Adrenal gland (tissue), 12 donors: ENCODE measurements around the gene CDADC1. TPM values are rescaled to one million over a fixed set of nuclear protein-coding genes. Genes with fewer than 3 reads are reported as not detected.

Experiments used
- DNase-seq, 7 donors: peaks; one replicate each; pipeline ENCODE4 v3.0.0-alpha.2; 2019 to 2020
- H3K27ac ChIP-seq, 5 donors: fragments of 200-600 bp; sonication (generic) in 4 of 5; 1 replicate in 3 of 5; 2 replicates in 2 of 5; pipeline versions ENCODE4 v1.5.1 to v1.8.0; 2016 to 2020; ENCODE audit warnings: mild to moderate bottlenecking in 1 of 5
- H3K27me3 ChIP-seq: fragments of 200-600 bp; 2 replicates; pipeline ENCODE4 v1.8.0; 2021
- H3K36me3 ChIP-seq, 2 donors: fragments of 200-600 bp; replicated peaks in 1 of 2; 1 replicate in 1 of 2; 2 replicates in 1 of 2; pipeline versions ENCODE4 v1.5.1 to v1.8.0; 2018 to 2022
- H3K4me1 ChIP-seq, 2 donors: fragments of 200-600 bp; replicated peaks in 1 of 2; 1 replicate in 1 of 2; 2 replicates in 1 of 2; pipeline versions ENCODE4 v1.5.1 to v1.8.0; 2018 to 2021
- H3K4me3 ChIP-seq, 4 donors: fragments of 200-600 bp; sonication (generic) in 3 of 4; one replicate each; pipeline ENCODE4 v1.5.1; 2016 to 2018
- H3K9me3 ChIP-seq, 3 donors: fragments of 200-600 bp; sonication (generic) in 1 of 3; replicated peaks in 1 of 3; 1 replicate in 2 of 3; 2 replicates in 1 of 3; pipeline versions ENCODE4 v1.5.1 to v1.8.0; 2016 to 2021
- POLR2A ChIP-seq, 2 donors: fragments of 450-650 bp; IDR thresholded peaks; one replicate each; pipeline ENCODE4 v1.6.1; 2017; ENCODE audit warnings: antibody characterized with exemption in 2 of 2, mild to moderate bottlenecking in 2 of 2, moderate library complexity in 1 of 2
- WGBS, 4 donors: extraction: QIAGEN DNeasy Blood & Tissue Kit in 2 of 4; methylation state at CpG; one replicate each; pipeline versions ENCODE4 v1.1.5 to v1.1.7; 2013 to 2017; 5-methylcytosine and 5-hydroxymethylcytosine counted together
- intact Hi-C, 2 donors: fragments of 100-400 bp; cut with DNase I; formaldehyde crosslinking; loops; one replicate each; pipeline versions ENCODE4 v1.14.1 to v1.15.0; 2022 to 2023
- polyA plus RNA-seq, 3 donors: library from polyadenylated mRNA; stranded (reverse); fragments of 200-250 nt in 2 of 3; fragments of 350-450 nt in 1 of 3; fragmentation: Illumina TruSeq in 1 of 3; extraction: RNeasy Lipid Tissue Mini Kit (QIAGEN cat#74804) in 1 of 3; gene quantifications; one replicate each; pipeline ENCODE4 v1.2.3, GENCODE V29; 2013 to 2014
- total RNA-seq, 9 donors: library from RNA; depleted of rRNA in 4 of 9; stranded (reverse); fragments of >200 nt in 4 of 9; fragments of 120-200 nt in 1 of 9; fragmentation: NEBNext Ultra II Directional in 1 of 9; extraction: Animal tissue kit (Norgen Biotek cat#: 25700) in 1 of 9; gene quantifications; one replicate each; pipeline versions ENCODE4 v1.1.0 to v1.2.4, GENCODE V29; 2013 to 2023
- TF ChIP-seq, protein P1 (sequence below), 6 experiments: fragments of 450-650 bp in 4 of 6; fragments of 200-600 bp in 2 of 6; sonication (generic) in 1 of 6; IDR thresholded peaks; 1 replicate in 5 of 6; 2 replicates in 1 of 6; pipeline versions ENCODE4 v1.5.1 to v1.8.0; 2016 to 2021; ENCODE audit warnings: antibody characterized with exemption in 6 of 6, mild to moderate bottlenecking in 2 of 6, moderate library complexity in 1 of 6
- donor health status: healthy with polysubstance abuse.
- donor health status: Bipolar disorder and iron deficiency.
- donor health status: DM: yes; HTN: yes; CAD: no.
- donor health status: DM: no; HTN: no; CAD: no.
- donor health status: DM: no; HTN: no; CAD: no.
- donor health status: DM: yes; HTN: yes; CAD: no.

The CDADC1 gene
- total and polyA plus RNA-seq, 12 donors = 4.4 to 25.4 (median 15.1) TPM

DNA sequence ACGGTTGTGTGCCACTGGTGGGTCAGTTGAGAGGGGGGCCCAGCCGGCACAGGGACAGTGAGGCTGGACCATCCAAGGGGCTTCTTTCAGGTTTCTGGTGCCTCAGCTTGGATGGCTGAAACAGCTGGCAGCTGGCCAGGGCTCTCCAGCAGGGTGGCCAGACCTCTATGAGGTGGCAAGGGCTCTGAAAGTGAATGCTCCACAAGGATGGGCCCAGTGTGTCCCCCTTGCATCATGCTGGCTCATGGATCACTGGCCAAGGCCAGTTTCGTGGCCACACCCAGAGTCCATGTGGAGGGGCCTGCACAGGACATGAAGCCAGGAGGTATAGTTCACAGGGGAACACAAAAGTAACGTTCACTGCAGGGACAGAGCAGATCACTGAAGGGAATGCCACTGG, 49.6 kb downstream of the CDADC1 start:
- Histone ChIP-seq H3K4me1 (peaks cover 0 to 5% of the 10 kb centered on the region in 2 donors), H3K27me3 (no peaks in the 10 kb centered on the region), H3K9me3 (no peaks in the 10 kb centered on the region), H3K4me3 (no peak overlapping the region), H3K36me3 (no peaks in the 10 kb centered on the region), H3K27ac (no peak overlapping the region)
- WGBS, 4 donors = 74 to 100% (median 91%) methylated on average over 1 to 4 of the region's 4 CpGs
- no peak for DNase-seq
- TF ChIP-seq, protein P1, sequence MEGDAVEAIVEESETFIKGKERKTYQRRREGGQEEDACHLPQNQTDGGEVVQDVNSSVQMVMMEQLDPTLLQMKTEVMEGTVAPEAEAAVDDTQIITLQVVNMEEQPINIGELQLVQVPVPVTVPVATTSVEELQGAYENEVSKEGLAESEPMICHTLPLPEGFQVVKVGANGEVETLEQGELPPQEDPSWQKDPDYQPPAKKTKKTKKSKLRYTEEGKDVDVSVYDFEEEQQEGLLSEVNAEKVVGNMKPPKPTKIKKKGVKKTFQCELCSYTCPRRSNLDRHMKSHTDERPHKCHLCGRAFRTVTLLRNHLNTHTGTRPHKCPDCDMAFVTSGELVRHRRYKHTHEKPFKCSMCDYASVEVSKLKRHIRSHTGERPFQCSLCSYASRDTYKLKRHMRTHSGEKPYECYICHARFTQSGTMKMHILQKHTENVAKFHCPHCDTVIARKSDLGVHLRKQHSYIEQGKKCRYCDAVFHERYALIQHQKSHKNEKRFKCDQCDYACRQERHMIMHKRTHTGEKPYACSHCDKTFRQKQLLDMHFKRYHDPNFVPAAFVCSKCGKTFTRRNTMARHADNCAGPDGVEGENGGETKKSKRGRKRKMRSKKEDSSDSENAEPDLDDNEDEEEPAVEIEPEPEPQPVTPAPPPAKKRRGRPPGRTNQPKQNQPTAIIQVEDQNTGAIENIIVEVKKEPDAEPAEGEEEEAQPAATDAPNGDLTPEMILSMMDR (IDR thresholded peaks at IDR 0.05) = no peak
- no peak for TF ChIP-seq POLR2A (IDR thresholded peaks at IDR 0.05)
- intact Hi-C loops = loop anchor here in 1 of 2 donors (5.0 kb wide), 1 partner anchor 310 kb away; no protein-coding TSS in a partner anchor

DNA sequence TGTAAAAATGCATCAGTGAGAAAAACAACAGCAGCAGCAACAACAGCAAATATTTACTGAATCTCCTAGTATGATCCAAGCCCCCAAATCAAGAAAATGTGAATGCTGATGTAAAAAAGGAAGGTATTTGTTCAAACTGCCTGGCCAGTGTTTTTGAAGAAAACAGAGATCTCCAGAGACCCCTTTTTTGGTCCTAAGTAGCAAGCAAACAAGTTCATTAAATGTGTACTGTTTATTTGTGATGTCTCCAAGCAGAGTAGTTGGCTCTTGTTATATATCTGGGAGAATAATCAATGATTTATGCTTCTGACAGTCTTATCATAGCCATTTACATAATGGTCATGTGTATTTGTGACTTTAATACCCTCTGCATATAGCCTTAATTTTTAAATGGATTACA, 50.7 kb downstream of the CDADC1 start:
- no peak for DNase-seq
- H3K36me3 ChIP-seq = no peaks in the 10 kb centered on the region
- H3K27ac ChIP-seq = no peak overlapping the region
- peaks cover under 1 to 7% of the 10 kb centered on the region in 2 donors for H3K4me1 ChIP-seq
- H3K9me3 ChIP-seq = no peaks in the 10 kb centered on the region
- intact Hi-C loops = loop anchor here in 1 of 2 donors (5.0 kb wide), 1 partner anchor 309 kb away; no protein-coding TSS in a partner anchor
- TF ChIP-seq, protein P1 (IDR thresholded peaks at IDR 0.05) = no peak
- TF ChIP-seq POLR2A (IDR thresholded peaks at IDR 0.05) = no peak
- H3K4me3 ChIP-seq = no peak overlapping the region
- no peaks in the 10 kb centered on the region for H3K27me3 ChIP-seq

DNA sequence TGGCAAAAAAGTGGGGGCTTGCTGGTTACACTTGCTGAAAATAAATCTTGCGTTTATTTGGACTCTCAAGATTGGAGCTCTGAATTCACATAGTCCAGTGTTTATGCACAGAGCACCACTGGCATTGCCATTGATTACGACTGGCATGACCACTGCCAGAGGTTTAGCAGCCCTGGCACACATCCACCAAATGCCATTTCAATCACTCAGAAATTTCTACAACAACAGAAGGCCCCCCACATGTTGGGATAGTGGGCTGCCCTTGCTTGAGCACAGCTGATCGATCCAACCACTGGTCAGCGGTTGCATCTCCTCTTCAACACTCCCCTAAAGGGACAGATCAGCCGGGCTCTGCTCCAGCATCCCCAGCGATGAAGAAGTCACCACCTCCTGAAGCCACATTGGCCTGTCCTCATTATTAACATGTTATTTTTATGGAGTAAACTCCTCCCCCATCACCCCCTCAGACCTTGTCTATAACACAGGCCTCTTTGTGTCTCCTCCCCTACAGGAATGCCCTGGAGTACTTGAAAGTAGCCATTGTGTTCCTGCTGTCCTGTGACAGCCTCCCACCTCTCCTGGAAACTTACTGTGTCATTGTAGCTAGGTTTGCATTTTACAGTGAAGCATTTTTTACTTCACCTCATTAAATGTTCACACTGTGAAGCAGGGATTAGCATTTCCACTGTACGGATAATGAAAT, 51.3 kb downstream of the CDADC1 start:
- Histone ChIP-seq H3K4me1 (peaks cover 7 to 14% of the 10 kb centered on the region in 2 donors), H3K9me3 (no peaks in the 10 kb centered on the region), H3K27ac (no peak overlapping the region), H3K36me3 (no peaks in the 10 kb centered on the region), H3K27me3 (no peaks in the 10 kb centered on the region), H3K4me3 (no peak overlapping the region)
- WGBS, 4 donors = 79 to 96% (median 84%) methylated on average over 6 to 7 of the region's 7 CpGs
- no peak for TF ChIP-seq POLR2A (IDR thresholded peaks at IDR 0.05)
- TF ChIP-seq, protein P1 (IDR thresholded peaks at IDR 0.05) = no peak
- no peak for DNase-seq
- intact Hi-C loops = loop anchor here in 1 of 2 donors (5.0 kb wide), 1 partner anchor 308 kb away; no protein-coding TSS in a partner anchor

DNA sequence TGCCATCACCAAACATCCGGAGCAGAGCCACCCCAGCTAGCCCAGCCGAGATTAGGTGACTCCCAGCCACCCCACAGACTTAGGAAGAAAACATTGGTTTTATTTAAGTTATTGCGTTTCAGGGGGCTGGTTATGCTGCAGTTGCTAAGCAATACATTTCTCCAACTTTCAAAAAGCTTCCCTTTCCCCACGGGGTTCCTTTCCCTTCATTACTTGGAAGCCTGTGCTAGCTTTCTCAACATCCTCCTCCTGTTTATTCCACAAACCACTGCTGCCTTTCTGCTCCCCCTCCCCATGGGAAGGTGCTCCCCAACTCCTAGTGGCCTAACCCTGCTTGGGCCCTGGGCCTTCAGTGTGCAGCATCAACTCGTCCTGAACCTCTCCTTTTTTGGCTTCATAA, 52.6 kb downstream of the CDADC1 start:
- TF ChIP-seq, protein P1 (IDR thresholded peaks at IDR 0.05) = peak in 1 of 6 experiments; percentile 4
- no peak for TF ChIP-seq POLR2A (IDR thresholded peaks at IDR 0.05)
- H3K36me3 ChIP-seq = no peaks in the 10 kb centered on the region
- H3K4me1 ChIP-seq = peaks cover 8 to 17% of the 10 kb centered on the region in 2 donors
- no peaks in the 10 kb centered on the region for H3K27me3 ChIP-seq
- no peak overlapping the region for H3K4me3 ChIP-seq
- intact Hi-C loops = loop anchor here (5.0 kb wide), 3 partner anchors 132 to 307 kb away; no protein-coding TSS in a partner anchor
- no peaks in the 10 kb centered on the region for H3K9me3 ChIP-seq
- 65 to 69% (median 67%) methylated on average over 5 of the region's 5 CpGs for WGBS, 4 donors
- no peak overlapping the region for H3K27ac ChIP-seq
- DNase-seq = no peak
